HG02678 (cell line): ENCODE data around the gene TMEM86A.

ENCODE experiments used
- ATAC-seq: cut with Tn5 transposase; IDR thresholded peaks from one replicate; pipeline ENCODE4 v1.9.1; 2021; ENCODE audit warnings: mild to moderate bottlenecking, moderate library complexity; ENCODE audit not compliant: unreplicated experiment

Gene TMEM86A

GRCh38 chr11:18754308-18754707 lies 55.7 kb downstream of the TMEM86A start:
- no peak for ATAC-seq
